ENCODE data around the gene EPB41L2. TPM values are rescaled to one million over a fixed set of nuclear protein-coding genes. Genes with fewer than 3 reads are reported as not detected.

The EPB41L2 gene
- total and polyA plus RNA-seq, 2 donors (not counting 1 experiment from before 2014, with no cell fraction given): 113 to 264 TPM

- Histone ChIP-seq H3K4me1 (ENCODE audit: control insufficient read depth, extremely low read depth, insufficient read depth, low read length) (no peaks in the 10 kb centered on the region), H3K4me3 (replicated peaks in 1 of 4; ENCODE audit: control extremely low read depth in 1 of 4, insufficient read depth in 1 of 4, low read depth in 3 of 4, low read length in 4 of 4) (no peak overlapping the region), H3K9ac (ENCODE audit: insufficient read depth, low read length) (no peak overlapping the region), H4K20me1 (ENCODE audit: control insufficient read depth, extremely low read depth, insufficient read depth, low read length) (no peaks in the 10 kb centered on the region), H3K9me3 (ENCODE audit: control insufficient read depth, insufficient read depth, low read depth, low read length) (no peaks in the 10 kb centered on the region), H3K4me2 (ENCODE audit: extremely low read depth, insufficient read depth, low read length) (no peak overlapping the region), H3K27ac (ENCODE audit: insufficient read depth, low read length) (no peak overlapping the region), H3K27me3 (ENCODE audit: control insufficient read depth, insufficient read depth, low read length) (no peaks in the 10 kb centered on the region), H3K36me3 (ENCODE audit: control insufficient read depth, insufficient read depth, low read length) (no peaks in the 10 kb centered on the region), H3K79me2 (ENCODE audit: control insufficient read depth, insufficient read depth, low read length) (no peaks in the 10 kb centered on the region), H2AFZ (ENCODE audit: low read length) (no peak overlapping the region)
- no peak for TF ChIP-seq CTCF (conservative IDR thresholded peaks at IDR 0.05 in 1 of 2, IDR thresholded peaks at IDR 0.05 in 1 of 2; ENCODE audit: low read depth in 1 of 2, low read length in 2 of 2)
- TF ChIP-seq EZH2 (IDR thresholded peaks at IDR 0.05; ENCODE audit: low read length, missing control alignments): no peak
- no peak for DNase-seq (ENCODE audit: low read depth in 2 of 2)
Measured at GRCh38 chr6:130826442-130827246, 236.4 kb downstream of the EPB41L2 start.

GRCh38 chr6:130825772-130826441 lies 237.1 kb downstream of the EPB41L2 start:
- DNase-seq (ENCODE audit: low read depth in 2 of 2): no peak
- H3K27me3 ChIP-seq (ENCODE audit: control insufficient read depth, insufficient read depth, low read length): no peaks in the 10 kb centered on the region
- no peaks in the 10 kb centered on the region for H3K4me1 ChIP-seq (ENCODE audit: control insufficient read depth, extremely low read depth, insufficient read depth, low read length)
- H3K27ac ChIP-seq (ENCODE audit: insufficient read depth, low read length): no peak overlapping the region
- no peaks in the 10 kb centered on the region for H3K79me2 ChIP-seq (ENCODE audit: control insufficient read depth, insufficient read depth, low read length)
- TF ChIP-seq EZH2 (IDR thresholded peaks at IDR 0.05; ENCODE audit: low read length, missing control alignments) (no peak), CTCF (conservative IDR thresholded peaks at IDR 0.05 in 1 of 2, IDR thresholded peaks at IDR 0.05 in 1 of 2; ENCODE audit: low read depth in 1 of 2, low read length in 2 of 2) (no peak)
- no peaks in the 10 kb centered on the region for H4K20me1 ChIP-seq (ENCODE audit: control insufficient read depth, extremely low read depth, insufficient read depth, low read length)
- H3K4me3 ChIP-seq (replicated peaks in 1 of 4; ENCODE audit: control extremely low read depth in 1 of 4, insufficient read depth in 1 of 4, low read depth in 3 of 4, low read length in 4 of 4): no peak overlapping the region
- H3K4me2 ChIP-seq (ENCODE audit: extremely low read depth, insufficient read depth, low read length): no peak overlapping the region
- H3K36me3 ChIP-seq (ENCODE audit: control insufficient read depth, insufficient read depth, low read length): no peaks in the 10 kb centered on the region
- H3K9ac ChIP-seq (ENCODE audit: insufficient read depth, low read length): no peak overlapping the region
- H2AFZ ChIP-seq (ENCODE audit: low read length): no peak overlapping the region
- H3K9me3 ChIP-seq (ENCODE audit: control insufficient read depth, insufficient read depth, low read depth, low read length): no peaks in the 10 kb centered on the region

GRCh38 chr6:130824978-130825694 lies 237.9 kb downstream of the EPB41L2 start:
- H3K9ac ChIP-seq (ENCODE audit: insufficient read depth, low read length): no peak overlapping the region
- no peak overlapping the region for H2AFZ ChIP-seq (ENCODE audit: low read length)
- H3K27me3 ChIP-seq (ENCODE audit: control insufficient read depth, insufficient read depth, low read length): no peaks in the 10 kb centered on the region
- no peaks in the 10 kb centered on the region for H3K4me1 ChIP-seq (ENCODE audit: control insufficient read depth, extremely low read depth, insufficient read depth, low read length)
- no peaks in the 10 kb centered on the region for H4K20me1 ChIP-seq (ENCODE audit: control insufficient read depth, extremely low read depth, insufficient read depth, low read length)
- no peak for DNase-seq (ENCODE audit: low read depth in 2 of 2)
- no peaks in the 10 kb centered on the region for H3K79me2 ChIP-seq (ENCODE audit: control insufficient read depth, insufficient read depth, low read length)
- TF ChIP-seq CTCF (conservative IDR thresholded peaks at IDR 0.05 in 1 of 2, IDR thresholded peaks at IDR 0.05 in 1 of 2; ENCODE audit: low read depth in 1 of 2, low read length in 2 of 2): no peak
- TF ChIP-seq EZH2 (IDR thresholded peaks at IDR 0.05; ENCODE audit: low read length, missing control alignments): no peak
- H3K36me3 ChIP-seq (ENCODE audit: control insufficient read depth, insufficient read depth, low read length): no peaks in the 10 kb centered on the region
- H3K27ac ChIP-seq (ENCODE audit: insufficient read depth, low read length): no peak overlapping the region
- H3K9me3 ChIP-seq (ENCODE audit: control insufficient read depth, insufficient read depth, low read depth, low read length): no peaks in the 10 kb centered on the region
- no peak overlapping the region for H3K4me3 ChIP-seq (replicated peaks in 1 of 4; ENCODE audit: control extremely low read depth in 1 of 4, insufficient read depth in 1 of 4, low read depth in 3 of 4, low read length in 4 of 4)
- H3K4me2 ChIP-seq (ENCODE audit: extremely low read depth, insufficient read depth, low read length): no peak overlapping the region
